Erythroblast (primary cell): ENCODE measurements around the gene CNOT6.

ENCODE experiments used
- GATA1 ChIP-seq: IDR thresholded peaks from 2 replicates; pipeline ENCODE4 v1.6.1; 2011; ENCODE audit warnings: low read depth, mild to moderate bottlenecking, control low read depth, low read length, moderate library complexity
- POLR2A ChIP-seq: IDR thresholded peaks from 2 replicates; pipeline ENCODE4 v1.6.1; 2011; ENCODE audit warnings: mild to moderate bottlenecking, low read length

DNA sequence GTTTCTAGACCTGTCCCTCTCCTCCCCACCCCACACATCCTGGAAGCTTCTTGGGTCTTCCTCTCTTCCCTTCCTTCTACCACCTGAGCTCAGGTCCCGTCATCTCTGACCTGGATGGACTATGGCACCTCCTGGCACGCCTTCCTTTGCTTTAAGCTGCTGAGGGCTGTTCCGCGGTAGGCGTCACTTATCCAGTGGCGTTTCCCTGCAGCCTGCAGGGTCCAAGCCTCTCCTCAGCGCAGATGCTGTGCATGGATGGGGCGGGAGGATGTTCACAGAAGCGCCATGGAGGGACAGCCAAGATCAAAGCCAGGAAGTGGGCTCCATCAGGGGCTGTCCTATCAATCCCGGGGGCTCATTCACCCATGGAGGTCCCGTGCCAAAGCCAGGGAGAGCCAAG, 23.8 kb upstream of the CNOT6 start:
- no peak for TF ChIP-seq POLR2A
- TF ChIP-seq GATA1 = no peak
